ENCODE results near the gene RNF32.

GRCh38 chr7:156606135-156606534, 34.4 kb upstream of the RNF32 start:
- no peak for TF ChIP-seq CTCF (IDR thresholded peaks at IDR 0.05 in 8 of 11, conservative IDR thresholded peaks at IDR 0.05 in 3 of 11)
- TF ChIP-seq POLR2AphosphoS5 (IDR thresholded peaks at IDR 0.05) = no peak
- TF ChIP-seq POLR2A (IDR thresholded peaks at IDR 0.05) = no peak
